WTC11 (cell line): ENCODE data around the gene NAPB. TPM values are rescaled to one million over a fixed set of nuclear protein-coding genes. Genes with fewer than 3 reads are reported as not detected.

ENCODE experiments used
- ATAC-seq: fragments of 200-7000 bp; cut with Tn5 transposase; 2 replicates; pipeline ENCODE4 v1.10.0; 2021; ENCODE audit warnings: mild to moderate bottlenecking, moderate library complexity
- CTCF ChIA-PET: fragments of 300-600 bp; sonication (Branson Sonifier 250); formaldehyde crosslinking; loops from one replicate; lab custom pipeline; 2021; ENCODE audit warnings: antibody characterized with exemption; lab: Charles Lee
- POLR2A ChIA-PET: fragments of 350-600 bp; sonication (Branson Sonifier 250); formaldehyde crosslinking; loops from one replicate; lab custom pipeline; 2021; ENCODE audit warnings: antibody characterized with exemption; lab: Charles Lee
- DNase-seq: peaks from one replicate; pipeline ENCODE4 v3.0.0; 2021; ENCODE audit warnings: low spot score
- H3K27ac Mint-ChIP-seq: 2 replicates; pipeline ENCODE4 v1.8.0; 2021; ENCODE audit warnings: mixed read lengths
- H3K27me3 Mint-ChIP-seq: 2 replicates; pipeline ENCODE4 v1.8.0; 2021; ENCODE audit warnings: low read depth, mild to moderate bottlenecking, moderate library complexity, mixed read lengths
- H3K36me3 Mint-ChIP-seq: 2 replicates; pipeline ENCODE4 v1.8.0; 2021; ENCODE audit warnings: mixed read lengths
- H3K4me1 Mint-ChIP-seq: 2 replicates; pipeline ENCODE4 v1.8.0; 2022; ENCODE audit warnings: mixed read lengths
- H3K4me3 Mint-ChIP-seq: 2 replicates; pipeline ENCODE4 v1.8.0; 2021; ENCODE audit warnings: mild to moderate bottlenecking, moderate library complexity, mixed read lengths
- H3K9me3 Mint-ChIP-seq: 2 replicates; pipeline ENCODE4 v1.8.0; 2021; ENCODE audit warnings: mixed read lengths
- ATF2 ChIP-seq: sonication (generic); formaldehyde crosslinking; IDR thresholded peaks from 2 replicates; pipeline ENCODE4 v1.8.1; 2022; ENCODE audit warnings: low read depth, missing genetic modification reagents, borderline replicate concordance
- CDX4 ChIP-seq: fragments of 250-450 bp; sonication (Bioruptor Pico); IDR thresholded peaks from 2 replicates; pipeline ENCODE4 v1.9.0; 2021; ENCODE audit warnings: moderate library complexity, mild to moderate bottlenecking, inconsistent platforms, borderline replicate concordance
- CREB1 ChIP-seq: sonication (generic); formaldehyde crosslinking; IDR thresholded peaks from 2 replicates; pipeline ENCODE4 v1.8.0; 2023; ENCODE audit warnings: mild to moderate bottlenecking, missing genetic modification reagents
- CREM ChIP-seq: sonication (generic); formaldehyde crosslinking; IDR thresholded peaks from 2 replicates; pipeline ENCODE4 v1.8.1; 2022; ENCODE audit warnings: mild to moderate bottlenecking, missing genetic modification reagents, moderate library complexity
- ETV6 ChIP-seq: sonication (generic); formaldehyde crosslinking; IDR thresholded peaks from 2 replicates; pipeline ENCODE4 v1.8.1; 2022; ENCODE audit warnings: mild to moderate bottlenecking, missing genetic modification reagents
- JAZF1 ChIP-seq: fragments of 250-450 bp; sonication (Bioruptor Pico); IDR thresholded peaks from 2 replicates; pipeline ENCODE4 v1.9.0; 2021; ENCODE audit warnings: moderate library complexity, mild to moderate bottlenecking, inconsistent platforms
- MYBL2 ChIP-seq: sonication (generic); formaldehyde crosslinking; IDR thresholded peaks from 2 replicates; pipeline ENCODE4 v1.8.1; 2023; ENCODE audit warnings: mild to moderate bottlenecking, moderate library complexity, missing genetic modification reagents
- NFE2L1 ChIP-seq: sonication (generic); formaldehyde crosslinking; IDR thresholded peaks from 2 replicates; pipeline ENCODE4 v1.8.1; 2023; ENCODE audit warnings: missing genetic modification reagents
- NFYB ChIP-seq: sonication (generic); formaldehyde crosslinking; conservative IDR thresholded peaks from 2 replicates; pipeline ENCODE4 v1.8.0; 2022; ENCODE audit warnings: low read depth, missing genetic modification reagents
- NR3C1 ChIP-seq: sonication (generic); formaldehyde crosslinking; conservative IDR thresholded peaks from 2 replicates; pipeline ENCODE4 v1.8.1; 2023; ENCODE audit warnings: low read depth, mild to moderate bottlenecking, missing genetic modification reagents
- SMAD4 ChIP-seq: sonication (generic); formaldehyde crosslinking; IDR thresholded peaks from 2 replicates; pipeline ENCODE4 v1.8.0; 2022; ENCODE audit warnings: mild to moderate bottlenecking, missing genetic modification reagents
- TCF7 ChIP-seq: sonication (generic); formaldehyde crosslinking; IDR thresholded peaks from 2 replicates; pipeline ENCODE4 v1.8.0; 2022; ENCODE audit warnings: mild to moderate bottlenecking, low read depth, missing genetic modification reagents, moderate library complexity
- TEAD1 ChIP-seq: sonication (generic); formaldehyde crosslinking; IDR thresholded peaks from 2 replicates; pipeline ENCODE4 v1.8.0; 2022; ENCODE audit warnings: mild to moderate bottlenecking, missing genetic modification reagents
- TEAD4 ChIP-seq: sonication (generic); formaldehyde crosslinking; IDR thresholded peaks from 2 replicates; pipeline ENCODE4 v1.8.0; 2022; ENCODE audit warnings: mild to moderate bottlenecking, missing genetic modification reagents
- ZNF232 ChIP-seq: sonication (generic); formaldehyde crosslinking; IDR thresholded peaks from 2 replicates; pipeline ENCODE4 v1.8.0; 2022; ENCODE audit warnings: mild to moderate bottlenecking, missing genetic modification reagents
- total RNA-seq: library from RNA; stranded (reverse); gene quantifications from 3 replicates; pipeline ENCODE4 v1.2.3, GENCODE V29; 2021
- TF ChIP-seq, protein P1 (sequence below): sonication (generic); formaldehyde crosslinking; IDR thresholded peaks from 2 replicates; pipeline ENCODE4 v1.8.1; 2023; ENCODE audit warnings: mild to moderate bottlenecking, missing genetic modification reagents
- TF ChIP-seq, protein P2 (sequence below): sonication (generic); formaldehyde crosslinking; IDR thresholded peaks from 2 replicates; pipeline ENCODE4 v1.8.1; 2023; ENCODE audit warnings: mild to moderate bottlenecking, missing genetic modification reagents, moderate library complexity
- TF ChIP-seq, protein P3 (sequence below): sonication (generic); formaldehyde crosslinking; IDR thresholded peaks from 2 replicates; pipeline ENCODE4 v1.8.1; 2023; ENCODE audit warnings: mild to moderate bottlenecking, missing genetic modification reagents, borderline replicate concordance
- TF ChIP-seq, protein P4 (sequence below): fragments of 250-450 bp; sonication (Bioruptor Pico); IDR thresholded peaks from 2 replicates; pipeline ENCODE4 v1.9.0; 2021; ENCODE audit warnings: mild to moderate bottlenecking

The NAPB gene
- total RNA-seq, 1 experiment from 2014 or later: 12.9 TPM

- Mint-ChIP-seq H3K27me3 (no peaks in the 10 kb centered on the region), H3K27ac (peak overlapping the region; percentile 96), H3K36me3 (peaks cover 11% of the 10 kb centered on the region), H3K9me3 (no peaks in the 10 kb centered on the region), H3K4me3 (peak overlapping the region; percentile 82), H3K4me1 (peaks cover 28% of the 10 kb centered on the region)
- CTCF ChIA-PET: interaction anchor here (0.7 to 1.1 kb wide), 2 partner anchors 60 to 81 kb away, joined by 3 to 4 read pairs; partner anchors contain the start of gene NAPB
- ATAC-seq (no peak), DNase-seq (no peak)
- TF ChIP-seq ATF2: no peak
- TF ChIP-seq, protein P1, sequence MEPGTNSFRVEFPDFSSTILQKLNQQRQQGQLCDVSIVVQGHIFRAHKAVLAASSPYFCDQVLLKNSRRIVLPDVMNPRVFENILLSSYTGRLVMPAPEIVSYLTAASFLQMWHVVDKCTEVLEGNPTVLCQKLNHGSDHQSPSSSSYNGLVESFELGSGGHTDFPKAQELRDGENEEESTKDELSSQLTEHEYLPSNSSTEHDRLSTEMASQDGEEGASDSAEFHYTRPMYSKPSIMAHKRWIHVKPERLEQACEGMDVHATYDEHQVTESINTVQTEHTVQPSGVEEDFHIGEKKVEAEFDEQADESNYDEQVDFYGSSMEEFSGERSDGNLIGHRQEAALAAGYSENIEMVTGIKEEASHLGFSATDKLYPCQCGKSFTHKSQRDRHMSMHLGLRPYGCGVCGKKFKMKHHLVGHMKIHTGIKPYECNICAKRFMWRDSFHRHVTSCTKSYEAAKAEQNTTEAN (CRISPR knock-in tag): no peak
- TF ChIP-seq NR3C1: no peak
- no peak for TF ChIP-seq SMAD4 (CRISPR knock-in tag)
- no peak for TF ChIP-seq TCF7 (CRISPR knock-in tag)
- TF ChIP-seq, protein P2, sequence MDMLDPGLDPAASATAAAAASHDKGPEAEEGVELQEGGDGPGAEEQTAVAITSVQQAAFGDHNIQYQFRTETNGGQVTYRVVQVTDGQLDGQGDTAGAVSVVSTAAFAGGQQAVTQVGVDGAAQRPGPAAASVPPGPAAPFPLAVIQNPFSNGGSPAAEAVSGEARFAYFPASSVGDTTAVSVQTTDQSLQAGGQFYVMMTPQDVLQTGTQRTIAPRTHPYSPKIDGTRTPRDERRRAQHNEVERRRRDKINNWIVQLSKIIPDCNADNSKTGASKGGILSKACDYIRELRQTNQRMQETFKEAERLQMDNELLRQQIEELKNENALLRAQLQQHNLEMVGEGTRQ (CRISPR knock-in tag): no peak
- TF ChIP-seq TEAD4 (CRISPR knock-in tag): no peak
- POLR2A ChIA-PET: interaction anchor here (1.0 to 1.1 kb wide), 2 partner anchors 11 to 60 kb away, joined by 3 to 4 read pairs; partner anchors contain the start of gene NAPB
Measured at GRCh38 chr20:23361119-23361475, 60.2 kb downstream of the NAPB start.

GRCh38 chr20:23360531-23360930 is 60.8 kb downstream of the NAPB start:
- Mint-ChIP-seq H3K27ac (peak overlapping the region; percentile 96), H3K9me3 (no peaks in the 10 kb centered on the region), H3K27me3 (no peaks in the 10 kb centered on the region), H3K36me3 (peaks cover 11% of the 10 kb centered on the region), H3K4me1 (peaks cover 33% of the 10 kb centered on the region), H3K4me3 (peak overlapping the region; percentile 82)
- ChIA-PET POLR2A (no interaction called here), CTCF (interaction anchor here (1.1 kb wide), 1 partner anchor 82 kb away, joined by 3 read pairs; no protein-coding TSS in a partner anchor)
- DNase-seq: no peak
- TF ChIP-seq, protein P1 (CRISPR knock-in tag): no peak
- ATAC-seq: no peak

DNA sequence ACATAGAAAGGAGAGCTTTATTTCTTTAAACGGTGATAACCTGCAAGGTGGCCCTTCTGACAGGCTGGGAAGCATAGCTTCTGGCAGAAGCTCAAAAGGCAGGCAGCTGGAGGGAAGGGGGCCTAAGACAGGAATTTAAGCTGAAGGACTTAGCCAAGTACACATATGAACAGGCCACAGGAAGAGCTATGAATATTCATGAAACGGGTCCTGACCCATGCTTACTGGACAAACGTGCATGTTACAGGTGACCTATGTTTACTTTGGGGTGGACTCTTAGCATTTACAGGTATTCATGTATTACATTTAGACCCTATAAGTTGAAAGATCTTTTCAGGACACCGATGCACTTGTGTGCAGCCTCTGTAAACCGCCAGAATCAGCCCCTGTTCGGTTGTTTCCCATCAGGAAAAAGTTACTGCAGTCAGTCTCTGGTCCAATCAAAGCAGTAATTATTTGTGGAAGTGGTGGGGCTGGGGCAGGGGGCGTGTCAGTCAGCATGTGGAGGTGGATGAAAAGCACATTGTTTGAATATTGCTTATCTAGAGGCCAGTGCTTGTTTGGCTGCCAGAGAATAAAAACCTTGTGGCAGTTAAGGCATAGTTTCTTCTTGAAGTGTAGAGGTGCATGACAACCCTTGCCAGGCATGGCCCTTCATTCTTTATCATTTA is 62.2 kb downstream of the NAPB start:
- peaks cover 10% of the 10 kb centered on the region for H3K36me3 Mint-ChIP-seq
- no peak for ATAC-seq
- H3K4me1 Mint-ChIP-seq: peaks cover 33% of the 10 kb centered on the region
- H3K4me3 Mint-ChIP-seq: peak overlapping the region; percentile 68
- H3K27me3 Mint-ChIP-seq: no peaks in the 10 kb centered on the region
- CTCF ChIA-PET: interaction anchor here (1.2 to 1.8 kb wide), 3 partner anchors 9 to 309 kb away, joined by 3 to 23 read pairs (median 3); partner anchors contain the start of gene NXT1
- POLR2A ChIA-PET: no interaction called here
- no peak for DNase-seq
- H3K9me3 Mint-ChIP-seq: no peaks in the 10 kb centered on the region
- peak overlapping the region; percentile 96 for H3K27ac Mint-ChIP-seq
- TF ChIP-seq TCF7 (CRISPR knock-in tag) (no peak), ETV6 (CRISPR knock-in tag) (no peak), TEAD1 (CRISPR knock-in tag) (no peak), ZNF232 (CRISPR knock-in tag) (no peak), CDX4 (CRISPR knock-in tag) (no peak), JAZF1 (no peak), MYBL2 (CRISPR knock-in tag) (no peak), NR3C1 (no peak), NFE2L1 (CRISPR knock-in tag) (no peak), CREB1 (CRISPR knock-in tag) (no peak), NFYB (no peak), CREM (CRISPR knock-in tag) (no peak)
- TF ChIP-seq, protein P3, sequence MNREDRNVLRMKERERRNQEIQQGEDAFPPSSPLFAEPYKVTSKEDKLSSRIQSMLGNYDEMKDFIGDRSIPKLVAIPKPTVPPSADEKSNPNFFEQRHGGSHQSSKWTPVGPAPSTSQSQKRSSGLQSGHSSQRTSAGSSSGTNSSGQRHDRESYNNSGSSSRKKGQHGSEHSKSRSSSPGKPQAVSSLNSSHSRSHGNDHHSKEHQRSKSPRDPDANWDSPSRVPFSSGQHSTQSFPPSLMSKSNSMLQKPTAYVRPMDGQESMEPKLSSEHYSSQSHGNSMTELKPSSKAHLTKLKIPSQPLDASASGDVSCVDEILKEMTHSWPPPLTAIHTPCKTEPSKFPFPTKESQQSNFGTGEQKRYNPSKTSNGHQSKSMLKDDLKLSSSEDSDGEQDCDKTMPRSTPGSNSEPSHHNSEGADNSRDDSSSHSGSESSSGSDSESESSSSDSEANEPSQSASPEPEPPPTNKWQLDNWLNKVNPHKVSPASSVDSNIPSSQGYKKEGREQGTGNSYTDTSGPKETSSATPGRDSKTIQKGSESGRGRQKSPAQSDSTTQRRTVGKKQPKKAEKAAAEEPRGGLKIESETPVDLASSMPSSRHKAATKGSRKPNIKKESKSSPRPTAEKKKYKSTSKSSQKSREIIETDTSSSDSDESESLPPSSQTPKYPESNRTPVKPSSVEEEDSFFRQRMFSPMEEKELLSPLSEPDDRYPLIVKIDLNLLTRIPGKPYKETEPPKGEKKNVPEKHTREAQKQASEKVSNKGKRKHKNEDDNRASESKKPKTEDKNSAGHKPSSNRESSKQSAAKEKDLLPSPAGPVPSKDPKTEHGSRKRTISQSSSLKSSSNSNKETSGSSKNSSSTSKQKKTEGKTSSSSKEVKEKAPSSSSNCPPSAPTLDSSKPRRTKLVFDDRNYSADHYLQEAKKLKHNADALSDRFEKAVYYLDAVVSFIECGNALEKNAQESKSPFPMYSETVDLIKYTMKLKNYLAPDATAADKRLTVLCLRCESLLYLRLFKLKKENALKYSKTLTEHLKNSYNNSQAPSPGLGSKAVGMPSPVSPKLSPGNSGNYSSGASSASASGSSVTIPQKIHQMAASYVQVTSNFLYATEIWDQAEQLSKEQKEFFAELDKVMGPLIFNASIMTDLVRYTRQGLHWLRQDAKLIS (CRISPR knock-in tag): no peak
- TF ChIP-seq, protein P4, sequence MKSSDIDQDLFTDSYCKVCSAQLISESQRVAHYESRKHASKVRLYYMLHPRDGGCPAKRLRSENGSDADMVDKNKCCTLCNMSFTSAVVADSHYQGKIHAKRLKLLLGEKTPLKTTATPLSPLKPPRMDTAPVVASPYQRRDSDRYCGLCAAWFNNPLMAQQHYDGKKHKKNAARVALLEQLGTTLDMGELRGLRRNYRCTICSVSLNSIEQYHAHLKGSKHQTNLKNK (CRISPR knock-in tag): no peak
